Prostate gland (tissue), 2 donors: Measurements from ENCODE around the gene DSN1. TPM values are rescaled to one million over a fixed set of nuclear protein-coding genes. Genes with fewer than 3 reads are reported as not detected.

ENCODE experiments used
- DNase-seq: peaks from one replicate; pipeline ENCODE4 v3.0.0-alpha.2; 2019; ENCODE audit warnings: low spot score
- H3K27ac ChIP-seq, 2 donors: fragments of 200-600 bp; sonication (generic); 2 replicates each; pipeline ENCODE4 v1.5.1; 2017 to 2019
- H3K27me3 ChIP-seq: fragments of 200-600 bp; sonication (generic); replicated peaks from 2 replicates; pipeline ENCODE4 v1.5.1; 2019; ENCODE audit not compliant: insufficient read depth
- H3K36me3 ChIP-seq, 2 donors: fragments of 200-600 bp; sonication (generic); 1 replicate in 1 of 2; 2 replicates in 1 of 2; pipeline versions ENCODE4 v1.5.1 to v1.8.1; 2017 to 2019
- H3K4me1 ChIP-seq: fragments of 200-600 bp; sonication (generic); replicated peaks from 2 replicates; pipeline ENCODE4 v1.5.1; 2019
- H3K4me3 ChIP-seq, 2 donors: fragments of 200-600 bp; sonication (generic); 2 replicates each; pipeline ENCODE4 v1.5.1; 2017 to 2019
- H3K9me3 ChIP-seq: fragments of 200-600 bp; sonication (generic); 2 replicates; pipeline ENCODE4 v1.5.1; 2017
- CTCF ChIP-seq, 4 experiments: fragments of 200-600 bp in 2 of 4; fragments of 450-650 bp in 2 of 4; sonication (generic) in 2 of 4; IDR thresholded peaks; 1 replicate in 3 of 4; 2 replicates in 1 of 4; pipeline ENCODE4 v1.5.1; 2016 to 2019; ENCODE audit warnings: antibody characterized with exemption in 4 of 4, mild to moderate bottlenecking in 2 of 4, moderate library complexity in 2 of 4
- POLR2A ChIP-seq: fragments of 450-650 bp; IDR thresholded peaks from one replicate; pipeline ENCODE4 v1.6.1; 2016; ENCODE audit warnings: antibody characterized with exemption, mild to moderate bottlenecking
- POLR2AphosphoS5 ChIP-seq: sonication (generic); formaldehyde crosslinking; IDR thresholded peaks from one replicate; pipeline ENCODE4 v1.6.1; 2017; ENCODE audit warnings: antibody characterized with exemption
- WGBS: methylation state at CpG from one replicate; pipeline ENCODE4 v1.1.5; 2018; 5-methylcytosine and 5-hydroxymethylcytosine counted together
- intact Hi-C: fragments of 100-400 bp; cut with DNase I; formaldehyde crosslinking; loops from one replicate; pipeline ENCODE4 v1.14.2; 2022
- total RNA-seq, 2 donors: library from RNA; depleted of rRNA; stranded (reverse); fragments of >200 nt; gene quantifications; one replicate each; pipeline ENCODE4 v1.1.0, GENCODE V29; 2016

The DSN1 gene
- total RNA-seq, 2 donors from 2014 or later: 13.0 to 17.1 TPM

- no peak overlapping the region for H3K4me3 ChIP-seq
- no peaks in the 10 kb centered on the region for H3K27me3 ChIP-seq
- no peaks in the 10 kb centered on the region for H3K9me3 ChIP-seq
- no peak overlapping the region for H3K27ac ChIP-seq
- TF ChIP-seq POLR2AphosphoS5 (no peak), CTCF (IDR thresholded peaks at IDR 0.05) (no peak), POLR2A (no peak)
- no peak for DNase-seq
- intact Hi-C loops: no loop called here
- no peaks in the 10 kb centered on the region for H3K4me1 ChIP-seq
- H3K36me3 ChIP-seq: no peaks in the 10 kb centered on the region
- 90% methylated on average over 6 of the region's 6 CpGs for WGBS
Measured at GRCh38 chr20:36760647-36761046, 12.9 kb downstream of the DSN1 start.

GRCh38 chr20:36758276-36758675 lies 15.3 kb downstream of the DSN1 start:
- Histone ChIP-seq H3K4me1 (no peaks in the 10 kb centered on the region), H3K36me3 (no peaks in the 10 kb centered on the region), H3K27me3 (no peaks in the 10 kb centered on the region), H3K27ac (no peak overlapping the region), H3K9me3 (no peaks in the 10 kb centered on the region), H3K4me3 (no peak overlapping the region)
- intact Hi-C loops: no loop called here
- no peak for TF ChIP-seq POLR2A
- no peak for TF ChIP-seq CTCF (IDR thresholded peaks at IDR 0.05)
- TF ChIP-seq POLR2AphosphoS5: no peak
- DNase-seq: no peak
- 93% methylated on average over 1 of the region's 1 CpG for WGBS

GRCh38 chr20:36756496-36756895 lies 17.1 kb downstream of the DSN1 start:
- Histone ChIP-seq H3K36me3 (no peaks in the 10 kb centered on the region), H3K4me3 (no peak overlapping the region), H3K9me3 (no peaks in the 10 kb centered on the region), H3K4me1 (no peaks in the 10 kb centered on the region), H3K27me3 (no peaks in the 10 kb centered on the region), H3K27ac (no peak overlapping the region)
- DNase-seq: no peak
- intact Hi-C loops: no loop called here
- TF ChIP-seq CTCF (IDR thresholded peaks at IDR 0.05) (no peak), POLR2A (no peak), POLR2AphosphoS5 (no peak)

GRCh38 chr20:36754656-36755222 lies 18.8 kb downstream of the DSN1 start:
- DNase-seq: peak; percentile 57
- WGBS: 0% methylated on average over 2 of the region's 2 CpGs
- H3K9me3 ChIP-seq: no peaks in the 10 kb centered on the region
- TF ChIP-seq POLR2AphosphoS5 (peak; percentile 60), POLR2A (no peak), CTCF (IDR thresholded peaks at IDR 0.05) (peak; percentile 43 to 83 (median 74))
- intact Hi-C loops: no loop called here
- peak overlapping the region; percentile 4 to 22 for H3K27ac ChIP-seq
- no peak overlapping the region for H3K4me3 ChIP-seq
- no peaks in the 10 kb centered on the region for H3K27me3 ChIP-seq
- no peaks in the 10 kb centered on the region for H3K4me1 ChIP-seq
- H3K36me3 ChIP-seq: no peaks in the 10 kb centered on the region

DNA sequence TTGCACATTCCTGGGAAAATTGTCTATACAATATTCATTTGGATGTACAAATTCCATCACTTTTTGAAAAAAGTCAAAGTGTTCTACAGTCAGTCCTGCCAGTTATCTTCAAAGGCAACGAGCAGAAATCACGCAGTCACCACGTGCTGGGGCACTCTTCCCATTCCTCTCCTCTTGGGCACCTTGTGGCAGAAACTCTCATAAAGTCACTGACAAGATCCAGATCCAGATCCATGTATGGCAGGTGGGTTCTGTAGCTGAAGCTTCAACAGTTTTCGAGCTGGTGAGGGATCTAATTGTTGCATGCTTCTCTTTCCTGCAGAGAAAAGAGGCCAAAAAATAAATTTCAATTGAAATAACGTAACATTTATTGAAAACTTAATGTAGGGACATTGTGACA lies 21.0 kb downstream of the DSN1 start:
- H3K4me1 ChIP-seq: no peaks in the 10 kb centered on the region
- intact Hi-C loops: no loop called here
- WGBS: 83% methylated on average over 5 of the region's 5 CpGs
- no peak for DNase-seq
- no peaks in the 10 kb centered on the region for H3K27me3 ChIP-seq
- H3K9me3 ChIP-seq: no peaks in the 10 kb centered on the region
- no peak overlapping the region for H3K4me3 ChIP-seq
- no peaks in the 10 kb centered on the region for H3K36me3 ChIP-seq
- no peak overlapping the region for H3K27ac ChIP-seq
- TF ChIP-seq POLR2A: no peak
- TF ChIP-seq CTCF (IDR thresholded peaks at IDR 0.05): no peak
- TF ChIP-seq POLR2AphosphoS5: no peak
